H9 (cell line): Measurements from ENCODE around the gene ALG12. TPM values are rescaled to one million over a fixed set of nuclear protein-coding genes. Genes with fewer than 3 reads are reported as not detected.

Experiments used
- DNase-seq: peaks from one replicate; pipeline ENCODE4 v3.0.0-alpha.2; 2017
- H2AFZ ChIP-seq: one replicate; pipeline ENCODE4 v1.6.1; 2013; ENCODE audit warnings: mild to moderate bottlenecking, low read length, control low read depth, moderate library complexity
- H2AK5ac ChIP-seq: 2 replicates; pipeline ENCODE4 v1.6.1; 2013; ENCODE audit warnings: low read length, control low read depth, mixed read lengths; ENCODE audit not compliant: insufficient read length
- H2BK120ac ChIP-seq: one replicate; pipeline ENCODE4 v1.6.1; 2013; ENCODE audit warnings: low read depth, mild to moderate bottlenecking, low read length, control low read depth, inconsistent platforms; ENCODE audit not compliant: poor library complexity, severe bottlenecking
- H2BK12ac ChIP-seq: 2 replicates; pipeline ENCODE4 v1.6.1; 2013; ENCODE audit warnings: low read length, control low read depth, mixed read lengths, low read depth; ENCODE audit not compliant: insufficient read length
- H2BK15ac ChIP-seq: 2 replicates; pipeline ENCODE4 v1.6.1; 2013; ENCODE audit warnings: low read depth, low read length, control low read depth
- H2BK20ac ChIP-seq: one replicate; pipeline ENCODE4 v1.6.1; 2013; ENCODE audit warnings: low read depth, mild to moderate bottlenecking, low read length, control low read depth, inconsistent platforms; ENCODE audit not compliant: poor library complexity, severe bottlenecking
- H2BK5ac ChIP-seq: 2 replicates; pipeline ENCODE4 v1.6.1; 2013; ENCODE audit warnings: low read length, control low read depth, mixed read lengths; ENCODE audit not compliant: insufficient read length
- H3K14ac ChIP-seq: 2 replicates; pipeline ENCODE4 v1.6.1; 2013; ENCODE audit warnings: low read length, control low read depth; ENCODE audit not compliant: insufficient read depth
- H3K18ac ChIP-seq: 2 replicates; pipeline ENCODE4 v1.6.1; 2013; ENCODE audit warnings: low read depth, mild to moderate bottlenecking, mixed read lengths, low read length, control low read depth; ENCODE audit not compliant: insufficient read length
- H3K23ac ChIP-seq: 2 replicates; pipeline ENCODE4 v1.6.1; 2013; ENCODE audit warnings: low read length, control low read depth, mixed read lengths, low read depth; ENCODE audit not compliant: insufficient read length
- H3K23me2 ChIP-seq: 2 replicates; pipeline ENCODE4 v1.6.1; 2013; ENCODE audit warnings: low read depth, mild to moderate bottlenecking, mixed read lengths, low read length, control low read depth; ENCODE audit not compliant: insufficient read length, poor library complexity, severe bottlenecking
- H3K27ac ChIP-seq: 2 replicates; pipeline ENCODE4 v1.5.1; 2013; ENCODE audit warnings: low read length, control low read depth, mixed read lengths, low read depth; ENCODE audit not compliant: insufficient read length
- H3K27me3 ChIP-seq: 2 replicates; pipeline ENCODE4 v1.6.1; 2013; ENCODE audit warnings: low read length, control low read depth, inconsistent platforms; ENCODE audit not compliant: insufficient read depth
- H3K4ac ChIP-seq: 2 replicates; pipeline ENCODE4 v1.6.1; 2013; ENCODE audit warnings: low read depth, mild to moderate bottlenecking, control low read depth, inconsistent platforms, low read length, moderate library complexity
- H3K4me1 ChIP-seq: 2 replicates; pipeline ENCODE4 v1.6.1; 2013; ENCODE audit warnings: low read length, control low read depth, inconsistent platforms; ENCODE audit not compliant: insufficient read depth
- H3K4me2 ChIP-seq: 2 replicates; pipeline ENCODE4 v1.6.1; 2013; ENCODE audit warnings: low read length, control low read depth, mixed read lengths; ENCODE audit not compliant: insufficient read length, insufficient read depth
- H3K56ac ChIP-seq: 2 replicates; pipeline ENCODE4 v1.6.1; 2013; ENCODE audit warnings: low read depth, mild to moderate bottlenecking, mixed read lengths, low read length, control low read depth; ENCODE audit not compliant: insufficient read length
- H3K79me1 ChIP-seq: 2 replicates; pipeline ENCODE4 v1.6.1; 2013; ENCODE audit warnings: low read depth, mild to moderate bottlenecking, moderate library complexity, low read length, control low read depth, inconsistent platforms; ENCODE audit not compliant: insufficient read depth, poor library complexity, severe bottlenecking
- H3K79me2 ChIP-seq: 2 replicates; pipeline ENCODE4 v1.6.1; 2013; ENCODE audit warnings: low read length, control low read depth, inconsistent platforms; ENCODE audit not compliant: insufficient read depth
- H3K9ac ChIP-seq: 2 replicates; pipeline ENCODE4 v1.6.1; 2013; ENCODE audit warnings: low read length, control low read depth, mixed read lengths; ENCODE audit not compliant: insufficient read length; ENCODE audit errors: extremely low read depth
- H3K9me3 ChIP-seq: one replicate; pipeline ENCODE4 v1.6.1; 2013; ENCODE audit warnings: low read depth, low read length, inconsistent platforms; ENCODE audit not compliant: control insufficient read depth
- H3T11ph ChIP-seq: one replicate; pipeline ENCODE4 v1.6.1; 2013; ENCODE audit warnings: mild to moderate bottlenecking, low read length, control low read depth, inconsistent platforms
- H4K20me1 ChIP-seq: one replicate; pipeline ENCODE4 v1.6.1; 2013; ENCODE audit not compliant: control insufficient read depth, insufficient read length, insufficient read depth
- H4K5ac ChIP-seq: 2 replicates; pipeline ENCODE4 v1.6.1; 2013; ENCODE audit warnings: low read depth, mild to moderate bottlenecking, mixed read lengths, low read length, control low read depth; ENCODE audit not compliant: insufficient read length
- H4K8ac ChIP-seq: replicated peaks from 2 replicates; pipeline ENCODE4 v1.6.1; 2013; ENCODE audit warnings: low read length, control low read depth, mixed read lengths, low read depth; ENCODE audit not compliant: insufficient read length
- H4K91ac ChIP-seq: 2 replicates; pipeline ENCODE4 v1.6.1; 2013; ENCODE audit warnings: low read depth, mild to moderate bottlenecking, moderate library complexity, mixed read lengths, low read length, control low read depth; ENCODE audit not compliant: insufficient read length
- H3K27ac Mint-ChIP-seq, 3 experiments: 2 replicates in 2 of 3; 3 replicates in 1 of 3; pipeline ENCODE4 v1.8.0; 2020 to 2021; ENCODE audit warnings: mixed read lengths in 3 of 3, mild to moderate bottlenecking in 1 of 3, moderate library complexity in 1 of 3
- H3K27me3 Mint-ChIP-seq: 2 replicates; pipeline ENCODE4 v1.8.0; 2021; ENCODE audit warnings: low read depth, mild to moderate bottlenecking, moderate library complexity, mixed read lengths
- H3K36me3 Mint-ChIP-seq, 3 experiments: 2 replicates in 2 of 3; 3 replicates in 1 of 3; pipeline ENCODE4 v1.8.0; 2020 to 2021; ENCODE audit warnings: low read depth in 3 of 3, mixed read lengths in 3 of 3; ENCODE audit not compliant: insufficient read depth in 1 of 3
- H3K4me1 Mint-ChIP-seq, 2 experiments: 2 replicates each; pipeline ENCODE4 v1.8.0; 2020; ENCODE audit warnings: mixed read lengths in 2 of 2
- H3K4me3 Mint-ChIP-seq, 2 experiments: 2 replicates in 1 of 2; 3 replicates in 1 of 2; pipeline ENCODE4 v1.8.0; 2020 to 2021; ENCODE audit warnings: mild to moderate bottlenecking in 2 of 2, mixed read lengths in 2 of 2, moderate library complexity in 1 of 2
- H3K9me3 Mint-ChIP-seq, 2 experiments: 2 replicates in 1 of 2; 3 replicates in 1 of 2; pipeline ENCODE4 v1.8.0; 2020; ENCODE audit warnings: mild to moderate bottlenecking in 2 of 2, mixed read lengths in 2 of 2, moderate library complexity in 1 of 2
- WGBS: extraction: QIAGEN DNeasy Blood & Tissue Kit; methylation state at CpG from one replicate; pipeline ENCODE4 v1.1.7; 2013; ENCODE audit warnings: missing lambda C conversion rate, low lambda C conversion rate, mixed read lengths; ENCODE audit not compliant: insufficient read length; ENCODE audit errors: extremely low coverage; 5-methylcytosine and 5-hydroxymethylcytosine counted together
- total RNA-seq: library from RNA; stranded (reverse); gene quantifications from 2 replicates; pipeline ENCODE4 v1.2.1, GENCODE V29; 2021
- TF ChIP-seq, protein P1 (sequence below): fragments of 200-600 bp; sonication (generic); conservative IDR thresholded peaks from 3 replicates; pipeline ENCODE4 v1.8.0; 2021; ENCODE audit warnings: antibody characterized with exemption, mild to moderate bottlenecking

The ALG12 gene
- total RNA-seq, 1 experiment from 2014 or later = 19.2 TPM

DNA sequence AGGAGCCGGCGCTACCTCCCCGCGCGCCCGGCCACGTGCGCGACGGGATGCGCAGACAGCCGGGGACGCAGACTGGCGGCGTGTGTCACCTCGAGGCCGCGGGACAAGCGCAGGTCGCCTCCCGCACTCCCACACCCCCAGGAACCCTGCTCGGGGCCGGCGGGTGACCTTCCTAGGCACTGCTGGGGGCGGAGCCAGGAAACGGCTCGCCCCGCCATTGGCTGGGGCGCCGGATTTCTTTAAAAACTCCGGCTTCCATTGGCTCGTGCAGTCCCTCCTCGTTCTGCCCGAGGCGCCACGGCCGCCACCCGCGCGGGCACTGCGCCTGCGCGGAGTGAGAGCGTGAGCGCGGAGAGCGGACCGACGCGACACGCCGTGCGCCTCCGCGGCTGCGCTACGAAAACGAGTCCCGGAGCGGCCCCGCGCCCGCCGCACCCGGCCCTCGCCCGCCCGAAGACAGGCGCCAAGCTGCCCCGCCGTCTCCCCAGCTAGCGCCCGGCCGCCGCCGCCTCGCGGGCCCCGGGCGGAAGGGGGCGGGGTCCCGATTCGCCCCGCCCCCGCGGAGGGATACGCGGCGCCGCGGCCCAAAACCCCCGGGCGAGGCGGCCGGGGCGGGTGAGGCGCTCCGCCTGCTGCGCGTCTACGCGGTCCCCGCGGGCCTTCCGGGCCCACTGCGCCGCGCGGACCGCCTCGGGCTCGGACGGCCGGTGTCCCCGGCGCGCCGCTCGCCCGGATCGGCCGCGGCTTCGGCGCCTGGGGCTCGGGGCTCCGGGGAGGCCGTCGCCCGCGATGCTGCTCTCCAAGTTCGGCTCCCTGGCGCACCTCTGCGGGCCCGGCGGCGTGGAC, 42.1 kb upstream of the ALG12 start, which contains the start of gene PIM3:
Gene PIM3, plus strand, starts transcription at position 614 of the 846 bp plus-strand sequence. Its CDS starts 176 bp downstream, at position 790.
- H2BK12ac ChIP-seq = no peak within 1 kb of the TSS
- H3K4me3 Mint-ChIP-seq = peak within 1 kb of the TSS; percentile 84 to 88
- H3K18ac ChIP-seq = peak within 1 kb of the TSS; percentile 37
- no peak within 1 kb of the TSS for H4K5ac ChIP-seq
- H3K4ac ChIP-seq = no peak within 1 kb of the TSS
- H4K8ac ChIP-seq = no peak within 1 kb of the TSS
- no peak within 1 kb of the TSS for H3T11ph ChIP-seq
- no peak within 1 kb of the TSS for H2BK20ac ChIP-seq
- peaks cover 2 to 10% of the 10 kb centered on the region in 2 experiments; a peak in 2 of 4 replicates for H3K4me1 Mint-ChIP-seq
- H4K91ac ChIP-seq = no peak within 1 kb of the TSS
- H4K20me1 ChIP-seq = no peaks in the 10 kb centered on the region
- H3K79me2 ChIP-seq = peaks cover 3% of the 10 kb centered on the region; the same call in 1 of the 2 replicates
- H3K79me1 ChIP-seq = peaks cover 6% of the 10 kb centered on the region
- no peak within 1 kb of the TSS for H2BK120ac ChIP-seq
- WGBS = no CpG with 5 or more reads among the region's 137 CpGs
- no peak within 1 kb of the TSS for H3K27ac Mint-ChIP-seq
- no peak within 1 kb of the TSS for H3K27ac ChIP-seq
- TF ChIP-seq, protein P1, sequence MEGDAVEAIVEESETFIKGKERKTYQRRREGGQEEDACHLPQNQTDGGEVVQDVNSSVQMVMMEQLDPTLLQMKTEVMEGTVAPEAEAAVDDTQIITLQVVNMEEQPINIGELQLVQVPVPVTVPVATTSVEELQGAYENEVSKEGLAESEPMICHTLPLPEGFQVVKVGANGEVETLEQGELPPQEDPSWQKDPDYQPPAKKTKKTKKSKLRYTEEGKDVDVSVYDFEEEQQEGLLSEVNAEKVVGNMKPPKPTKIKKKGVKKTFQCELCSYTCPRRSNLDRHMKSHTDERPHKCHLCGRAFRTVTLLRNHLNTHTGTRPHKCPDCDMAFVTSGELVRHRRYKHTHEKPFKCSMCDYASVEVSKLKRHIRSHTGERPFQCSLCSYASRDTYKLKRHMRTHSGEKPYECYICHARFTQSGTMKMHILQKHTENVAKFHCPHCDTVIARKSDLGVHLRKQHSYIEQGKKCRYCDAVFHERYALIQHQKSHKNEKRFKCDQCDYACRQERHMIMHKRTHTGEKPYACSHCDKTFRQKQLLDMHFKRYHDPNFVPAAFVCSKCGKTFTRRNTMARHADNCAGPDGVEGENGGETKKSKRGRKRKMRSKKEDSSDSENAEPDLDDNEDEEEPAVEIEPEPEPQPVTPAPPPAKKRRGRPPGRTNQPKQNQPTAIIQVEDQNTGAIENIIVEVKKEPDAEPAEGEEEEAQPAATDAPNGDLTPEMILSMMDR = no peak
- no peaks in the 10 kb centered on the region for H3K23me2 ChIP-seq
- peak; percentile 94 for DNase-seq
- peak within 1 kb of the TSS; percentile 74 for H3K14ac ChIP-seq
- H3K9ac ChIP-seq = peak within 1 kb of the TSS; percentile 77
- H2BK15ac ChIP-seq = no peak within 1 kb of the TSS
- no peaks in the 10 kb centered on the region for H3K4me1 ChIP-seq
- H3K36me3 Mint-ChIP-seq = peaks cover 8 to 17% (median 14%) of the 10 kb centered on the region in 3 experiments; a peak in 6 of 7 replicates
- no peak within 1 kb of the TSS for H2BK5ac ChIP-seq
- H3K56ac ChIP-seq = no peak within 1 kb of the TSS
- no peaks in the 10 kb centered on the region for H3K27me3 ChIP-seq
- no peak within 1 kb of the TSS for H3K23ac ChIP-seq
- peaks cover 4% of the 10 kb centered on the region for H3K27me3 Mint-ChIP-seq
- H3K4me2 ChIP-seq = peak within 1 kb of the TSS; percentile 54
- no peak within 1 kb of the TSS for H2AFZ ChIP-seq
- no peaks in the 10 kb centered on the region for H3K9me3 Mint-ChIP-seq
- H3K9me3 ChIP-seq = no peaks in the 10 kb centered on the region
- H2AK5ac ChIP-seq = no peak within 1 kb of the TSS
